ENCODE measurements around the gene SUN3. TPM values are rescaled to one million over a fixed set of nuclear protein-coding genes. Genes with fewer than 3 reads are reported as not detected.

SUN3 gene
- polyA plus RNA-seq, 2 of the 4 experiments (the other 2 are of a cell fraction): not detected

DNA sequence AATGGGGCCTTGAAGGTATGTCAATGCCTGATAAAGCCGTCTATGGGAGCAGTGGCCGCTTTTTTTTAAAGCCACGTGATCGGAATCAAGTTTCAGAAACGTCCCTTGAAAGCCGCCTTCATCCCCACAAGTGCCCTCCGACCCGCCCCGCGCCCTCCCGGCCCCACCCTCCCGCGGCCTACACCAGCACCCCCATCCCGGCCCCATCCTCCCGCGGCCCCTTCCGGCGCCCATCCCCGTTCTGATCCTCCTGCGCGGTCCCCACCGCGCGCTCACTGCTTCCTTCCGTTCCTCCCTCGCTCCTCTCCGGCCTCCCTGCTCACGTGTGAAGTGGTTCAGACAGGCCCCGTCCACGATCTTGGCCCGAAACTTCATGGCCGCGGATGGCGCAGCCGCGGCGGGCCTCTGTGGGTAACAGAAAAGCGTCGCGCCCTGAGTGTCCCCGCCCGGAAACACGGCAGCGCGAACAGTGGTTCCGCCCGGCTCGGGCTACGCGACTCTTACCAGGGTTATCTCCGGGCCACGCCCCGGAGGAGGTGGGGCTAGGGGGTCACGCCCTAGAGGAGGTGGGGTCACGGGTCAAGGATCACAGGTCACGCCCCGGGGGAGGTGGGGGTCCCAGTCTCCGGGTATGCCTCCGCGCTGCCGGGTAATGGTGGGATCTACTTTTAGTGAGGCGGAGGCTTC, 49.6 kb downstream of the SUN3 start, which contains the start of gene HUS1 (continued):
- TF ChIP-seq RFX5 (IDR thresholded peaks at IDR 0.05) (0 out of 2 replicates have a peak, but pooled peaks have one; percentile 28), HEYL (CRISPR knock-in tag; IDR thresholded peaks at IDR 0.05) (no peak), PHF8 (IDR thresholded peaks at IDR 0.05; ENCODE audit: borderline replicate concordance, low read depth) (peak; percentile 99), CHD2 (IDR thresholded peaks at IDR 0.05; ENCODE audit: low read length, partially characterized antibody) (peak; percentile 15), SMC3 (IDR thresholded peaks at IDR 0.05) (peak; percentile 41; the same call in 2 of the 3 replicates)
- TF ChIP-seq, protein P1, sequence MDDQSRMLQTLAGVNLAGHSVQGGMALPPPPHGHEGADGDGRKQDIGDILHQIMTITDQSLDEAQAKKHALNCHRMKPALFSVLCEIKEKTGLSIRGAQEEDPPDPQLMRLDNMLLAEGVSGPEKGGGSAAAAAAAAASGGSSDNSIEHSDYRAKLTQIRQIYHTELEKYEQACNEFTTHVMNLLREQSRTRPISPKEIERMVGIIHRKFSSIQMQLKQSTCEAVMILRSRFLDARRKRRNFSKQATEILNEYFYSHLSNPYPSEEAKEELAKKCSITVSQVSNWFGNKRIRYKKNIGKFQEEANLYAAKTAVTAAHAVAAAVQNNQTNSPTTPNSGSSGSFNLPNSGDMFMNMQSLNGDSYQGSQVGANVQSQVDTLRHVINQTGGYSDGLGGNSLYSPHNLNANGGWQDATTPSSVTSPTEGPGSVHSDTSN (IDR thresholded peaks at IDR 0.05): peak; percentile 57; the same call in 1 of the 2 replicates

DNA sequence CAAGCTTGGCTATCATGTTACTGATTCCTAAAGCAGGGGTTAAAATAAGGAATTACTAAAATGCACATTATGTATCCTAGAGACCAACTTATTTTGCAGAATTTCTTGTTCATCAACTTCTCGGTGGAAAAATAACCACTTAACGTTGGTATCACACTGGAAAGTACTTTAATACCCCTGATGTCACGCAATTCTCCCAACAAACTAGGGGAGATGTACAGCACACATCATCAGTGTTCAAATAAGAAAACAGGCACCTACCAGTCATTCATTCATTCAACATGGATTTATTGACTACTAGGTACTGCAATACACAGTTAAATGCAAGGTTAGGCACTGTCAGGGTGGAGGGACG, 50.1 kb downstream of the SUN3 start:
- FAIRE-seq (no peak), DNase-seq (ENCODE audit: low read depth in 1 of 2, low spot score in 1 of 2) (no peak), ATAC-seq (no peak)
- WGBS (ENCODE audit: missing lambda C conversion rate): 7% methylated on average over 4 of the region's 4 CpGs
- TF ChIP-seq, protein P1 (IDR thresholded peaks at IDR 0.05): no peak
- no peak for TF ChIP-seq HOXB5 (CRISPR knock-in tag; IDR thresholded peaks at IDR 0.05)
- TF ChIP-seq HOXA7 (CRISPR knock-in tag; IDR thresholded peaks at IDR 0.05): no peak
- TF ChIP-seq ZC3H11A (IDR thresholded peaks at IDR 0.05): no peak
- no peak for TF ChIP-seq CHD4 (IDR thresholded peaks at IDR 0.05; ENCODE audit: borderline replicate concordance)
- no peak for TF ChIP-seq POLR2AphosphoS2 (conservative IDR thresholded peaks at IDR 0.05; ENCODE audit: low read length)
- TF ChIP-seq NR3C1 (IDR thresholded peaks at IDR 0.05): no peak
- ChIA-PET CTCF (interaction anchor here (1.0 to 1.9 kb wide), 3 partner anchors 10 to 176 kb away, joined by 3 to 10 read pairs (median 6); no protein-coding TSS in a partner anchor), POLR2A (interaction anchor here (1.5 kb wide), 1 partner anchor 110 kb away, joined by 4 read pairs; no protein-coding TSS in a partner anchor)
- Histone ChIP-seq H3K4me1 (peaks cover 6% of the 10 kb centered on the region; the same call in 2 of the 3 replicates), H3K4me3 (peak overlapping the region; percentile 83), H3K27ac (peak overlapping the region; percentile 81 to 93), H3K4me2 (peak overlapping the region; percentile 93), H3K9me3 (no peaks in the 10 kb centered on the region)

DNA sequence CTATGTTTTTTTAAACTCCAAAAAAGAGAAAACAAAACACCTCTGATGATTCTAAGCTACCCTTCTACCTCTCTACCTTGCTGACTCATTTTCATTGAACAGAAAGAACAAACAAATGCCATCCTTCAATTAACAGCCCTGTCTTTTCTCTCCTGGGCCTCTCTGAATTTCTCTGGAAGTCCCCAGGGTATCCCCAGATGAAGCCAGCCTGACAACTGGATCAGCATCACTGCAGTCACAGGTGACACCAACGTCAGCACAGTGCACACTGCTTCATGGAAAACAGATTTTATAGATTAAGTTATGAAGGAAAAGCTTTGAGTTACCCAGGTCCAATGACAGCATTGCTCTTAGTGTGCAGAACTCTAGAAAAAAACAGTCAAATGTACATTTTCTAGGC, 55.2 kb downstream of the SUN3 start:
- no peaks in the 10 kb centered on the region for H3K9me3 ChIP-seq
- no peak for FAIRE-seq
- TF ChIP-seq, protein P2, sequence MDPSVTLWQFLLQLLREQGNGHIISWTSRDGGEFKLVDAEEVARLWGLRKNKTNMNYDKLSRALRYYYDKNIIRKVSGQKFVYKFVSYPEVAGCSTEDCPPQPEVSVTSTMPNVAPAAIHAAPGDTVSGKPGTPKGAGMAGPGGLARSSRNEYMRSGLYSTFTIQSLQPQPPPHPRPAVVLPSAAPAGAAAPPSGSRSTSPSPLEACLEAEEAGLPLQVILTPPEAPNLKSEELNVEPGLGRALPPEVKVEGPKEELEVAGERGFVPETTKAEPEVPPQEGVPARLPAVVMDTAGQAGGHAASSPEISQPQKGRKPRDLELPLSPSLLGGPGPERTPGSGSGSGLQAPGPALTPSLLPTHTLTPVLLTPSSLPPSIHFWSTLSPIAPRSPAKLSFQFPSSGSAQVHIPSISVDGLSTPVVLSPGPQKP (IDR thresholded peaks at IDR 0.05; ENCODE audit: low read depth, low read length): no peak
- TF ChIP-seq NR3C1 (IDR thresholded peaks at IDR 0.05): no peak
- TF ChIP-seq, protein P3, sequence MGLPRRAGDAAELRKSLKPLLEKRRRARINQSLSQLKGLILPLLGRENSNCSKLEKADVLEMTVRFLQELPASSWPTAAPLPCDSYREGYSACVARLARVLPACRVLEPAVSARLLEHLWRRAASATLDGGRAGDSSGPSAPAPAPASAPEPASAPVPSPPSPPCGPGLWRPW (IDR thresholded peaks at IDR 0.05): no peak
- TF ChIP-seq RNF2 (IDR thresholded peaks at IDR 0.05; ENCODE audit: borderline replicate concordance, low read depth): no peak
- TF ChIP-seq, protein P4, sequence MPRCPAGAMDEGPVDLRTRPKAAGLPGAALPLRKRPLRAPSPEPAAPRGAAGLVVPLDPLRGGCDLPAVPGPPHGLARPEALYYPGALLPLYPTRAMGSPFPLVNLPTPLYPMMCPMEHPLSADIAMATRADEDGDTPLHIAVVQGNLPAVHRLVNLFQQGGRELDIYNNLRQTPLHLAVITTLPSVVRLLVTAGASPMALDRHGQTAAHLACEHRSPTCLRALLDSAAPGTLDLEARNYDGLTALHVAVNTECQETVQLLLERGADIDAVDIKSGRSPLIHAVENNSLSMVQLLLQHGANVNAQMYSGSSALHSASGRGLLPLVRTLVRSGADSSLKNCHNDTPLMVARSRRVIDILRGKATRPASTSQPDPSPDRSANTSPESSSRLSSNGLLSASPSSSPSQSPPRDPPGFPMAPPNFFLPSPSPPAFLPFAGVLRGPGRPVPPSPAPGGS (IDR thresholded peaks at IDR 0.05): no peak
- TF ChIP-seq, protein P5, sequence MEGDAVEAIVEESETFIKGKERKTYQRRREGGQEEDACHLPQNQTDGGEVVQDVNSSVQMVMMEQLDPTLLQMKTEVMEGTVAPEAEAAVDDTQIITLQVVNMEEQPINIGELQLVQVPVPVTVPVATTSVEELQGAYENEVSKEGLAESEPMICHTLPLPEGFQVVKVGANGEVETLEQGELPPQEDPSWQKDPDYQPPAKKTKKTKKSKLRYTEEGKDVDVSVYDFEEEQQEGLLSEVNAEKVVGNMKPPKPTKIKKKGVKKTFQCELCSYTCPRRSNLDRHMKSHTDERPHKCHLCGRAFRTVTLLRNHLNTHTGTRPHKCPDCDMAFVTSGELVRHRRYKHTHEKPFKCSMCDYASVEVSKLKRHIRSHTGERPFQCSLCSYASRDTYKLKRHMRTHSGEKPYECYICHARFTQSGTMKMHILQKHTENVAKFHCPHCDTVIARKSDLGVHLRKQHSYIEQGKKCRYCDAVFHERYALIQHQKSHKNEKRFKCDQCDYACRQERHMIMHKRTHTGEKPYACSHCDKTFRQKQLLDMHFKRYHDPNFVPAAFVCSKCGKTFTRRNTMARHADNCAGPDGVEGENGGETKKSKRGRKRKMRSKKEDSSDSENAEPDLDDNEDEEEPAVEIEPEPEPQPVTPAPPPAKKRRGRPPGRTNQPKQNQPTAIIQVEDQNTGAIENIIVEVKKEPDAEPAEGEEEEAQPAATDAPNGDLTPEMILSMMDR (IDR thresholded peaks at IDR 0.05): no peak
- TF ChIP-seq KDM1A (IDR thresholded peaks at IDR 0.05; ENCODE audit: low read depth): no peak
- no peak for TF ChIP-seq EHF (CRISPR knock-in tag; IDR thresholded peaks at IDR 0.05)
- TF ChIP-seq MYC (IDR thresholded peaks at IDR 0.05; ENCODE audit: borderline replicate concordance, low read length): no peak
- TF ChIP-seq BHLHE40 (IDR thresholded peaks at IDR 0.05; ENCODE audit: low read depth, low read length): no peak
- ChIA-PET CTCF (interaction anchor here (0.7 to 2.5 kb wide), 6 partner anchors 29 to 708 kb away, joined by 3 to 11 read pairs (median 4); no protein-coding TSS in a partner anchor), POLR2A (no interaction called here)
- no peak for ATAC-seq
- H3K27ac ChIP-seq: no peak overlapping the region
- no peak for DNase-seq (ENCODE audit: low read depth in 1 of 2, low spot score in 1 of 2)
- 81% methylated on average over 1 of the region's 1 CpG for WGBS (ENCODE audit: missing lambda C conversion rate)
- no peak overlapping the region for H3K4me3 ChIP-seq
- H3K4me1 ChIP-seq: peaks cover 6% of the 10 kb centered on the region; the same call in 2 of the 3 replicates
- H3K4me2 ChIP-seq: no peak overlapping the region

All from A549 (cell line).